Loucy (cell line): ENCODE data around the gene MDGA2.

Experiments
- H2AFZ ChIP-seq: fragments of 200-600 bp; sonication (generic); 2 replicates; pipeline ENCODE4 v1.6.0; 2016; ENCODE audit warnings: antibody characterized with exemption, mild to moderate bottlenecking, low read length, moderate library complexity
- H3F3A ChIP-seq: fragments of 200-600 bp; 2 replicates; pipeline ENCODE4 v1.6.0; 2016; ENCODE audit warnings: antibody characterized with exemption, low read depth, mild to moderate bottlenecking
- H3K27me3 ChIP-seq: fragments of 200-600 bp; sonication (generic); 2 replicates; pipeline ENCODE4 v1.6.1; 2014; ENCODE audit warnings: low read length, mild to moderate bottlenecking; ENCODE audit not compliant: insufficient read depth, poor library complexity, severe bottlenecking
- H3K36me3 ChIP-seq: fragments of 200-600 bp; sonication (generic); 2 replicates; pipeline ENCODE4 v1.6.1; 2016; ENCODE audit warnings: low read length; ENCODE audit not compliant: insufficient read depth
- H3K4me1 ChIP-seq: fragments of 200-600 bp; sonication (generic); 2 replicates; pipeline ENCODE4 v1.5.1; 2014; ENCODE audit warnings: low read length, mild to moderate bottlenecking; ENCODE audit not compliant: insufficient read depth, poor library complexity, severe bottlenecking
- H3K4me2 ChIP-seq: fragments of 200-600 bp; sonication (generic); 2 replicates; pipeline ENCODE4 v1.6.0; 2014; ENCODE audit warnings: antibody characterized with exemption, low read length, low read depth, mild to moderate bottlenecking; ENCODE audit not compliant: poor library complexity, severe bottlenecking
- H3K4me3 ChIP-seq: fragments of 200-600 bp; sonication (generic); 2 replicates; pipeline ENCODE4 v1.5.1; 2014; ENCODE audit warnings: low read length, mild to moderate bottlenecking, mixed read lengths; ENCODE audit not compliant: poor library complexity, severe bottlenecking
- H3K79me2 ChIP-seq: fragments of 200-600 bp; sonication (generic); 2 replicates; pipeline ENCODE4 v1.6.1; 2014; ENCODE audit warnings: low read length; ENCODE audit not compliant: insufficient read depth
- H3K9ac ChIP-seq: fragments of 200-600 bp; sonication (generic); 2 replicates; pipeline ENCODE4 v1.6.0; 2014; ENCODE audit warnings: mild to moderate bottlenecking, low read depth, low read length, moderate library complexity; ENCODE audit not compliant: poor library complexity, severe bottlenecking
- H3K9me2 ChIP-seq: fragments of 200-600 bp; sonication (generic); replicated peaks from 2 replicates; pipeline ENCODE4 v1.6.1; 2016; ENCODE audit warnings: low read depth, low read length, mixed read lengths
- H3K9me3 ChIP-seq: fragments of 200-600 bp; sonication (generic); 2 replicates; pipeline ENCODE4 v1.6.1; 2014; ENCODE audit warnings: mild to moderate bottlenecking, antibody characterized with exemption, low read length, low read depth; ENCODE audit not compliant: insufficient read depth
- H4K20me1 ChIP-seq: fragments of 200-600 bp; sonication (generic); 2 replicates; pipeline ENCODE4 v1.6.0; 2014; ENCODE audit warnings: antibody characterized with exemption, low read length, mild to moderate bottlenecking; ENCODE audit not compliant: insufficient read depth, poor library complexity, severe bottlenecking
- CTCF ChIP-seq: fragments of 200-600 bp; sonication (generic); conservative IDR thresholded peaks from 2 replicates; pipeline ENCODE4 v1.5.1; 2014; ENCODE audit warnings: mild to moderate bottlenecking, antibody characterized with exemption, low read length
- EZH2phosphoT487 ChIP-seq: fragments of 200-600 bp; IDR thresholded peaks from 2 replicates; pipeline ENCODE4 v1.6.1; 2018; ENCODE audit warnings: antibody characterized with exemption, mild to moderate bottlenecking, moderate library complexity, borderline replicate concordance

Gene MDGA2

GRCh38 chr14:47596860-47597259, 78.5 kb downstream of the MDGA2 start:
- Histone ChIP-seq H3K4me2 (no peak overlapping the region), H3K36me3 (no peaks in the 10 kb centered on the region), H3K27me3 (no peaks in the 10 kb centered on the region), H3K9me2 (no peaks in the 10 kb centered on the region), H3F3A (no peaks in the 10 kb centered on the region), H4K20me1 (no peaks in the 10 kb centered on the region), H3K79me2 (no peaks in the 10 kb centered on the region), H2AFZ (no peak overlapping the region), H3K9me3 (no peaks in the 10 kb centered on the region), H3K9ac (no peak overlapping the region), H3K4me1 (no peaks in the 10 kb centered on the region), H3K4me3 (no peak overlapping the region)
- no peak for TF ChIP-seq CTCF
- TF ChIP-seq EZH2phosphoT487 = no peak

GRCh38 chr14:47596232-47596631, 79.2 kb downstream of the MDGA2 start:
- H3K9me2 ChIP-seq = no peaks in the 10 kb centered on the region
- no peaks in the 10 kb centered on the region for H3F3A ChIP-seq
- H4K20me1 ChIP-seq = no peaks in the 10 kb centered on the region
- no peak for TF ChIP-seq EZH2phosphoT487
- TF ChIP-seq CTCF = no peak
- H3K4me1 ChIP-seq = no peaks in the 10 kb centered on the region
- H3K4me3 ChIP-seq = no peak overlapping the region
- H3K4me2 ChIP-seq = no peak overlapping the region
- H3K36me3 ChIP-seq = no peaks in the 10 kb centered on the region
- H3K9me3 ChIP-seq = no peaks in the 10 kb centered on the region
- H2AFZ ChIP-seq = no peak overlapping the region
- no peaks in the 10 kb centered on the region for H3K79me2 ChIP-seq
- H3K27me3 ChIP-seq = no peaks in the 10 kb centered on the region
- no peak overlapping the region for H3K9ac ChIP-seq

- Histone ChIP-seq H3K79me2 (no peaks in the 10 kb centered on the region), H2AFZ (no peak overlapping the region), H3K9me2 (no peaks in the 10 kb centered on the region), H3K9me3 (no peaks in the 10 kb centered on the region), H4K20me1 (no peaks in the 10 kb centered on the region), H3K4me1 (no peaks in the 10 kb centered on the region), H3K4me3 (no peak overlapping the region), H3K9ac (no peak overlapping the region), H3F3A (no peaks in the 10 kb centered on the region), H3K27me3 (no peaks in the 10 kb centered on the region), H3K4me2 (no peak overlapping the region), H3K36me3 (no peaks in the 10 kb centered on the region)
- TF ChIP-seq EZH2phosphoT487 (no peak), CTCF (no peak)
These were observed 79.9 kb downstream of the MDGA2 start for GRCh38 chr14:47595552-47595951.
